ENCODE data around the gene DGCR2.

- TF ChIP-seq POLR2A (IDR thresholded peaks at IDR 0.05) = no peak
- TF ChIP-seq, protein P1, sequence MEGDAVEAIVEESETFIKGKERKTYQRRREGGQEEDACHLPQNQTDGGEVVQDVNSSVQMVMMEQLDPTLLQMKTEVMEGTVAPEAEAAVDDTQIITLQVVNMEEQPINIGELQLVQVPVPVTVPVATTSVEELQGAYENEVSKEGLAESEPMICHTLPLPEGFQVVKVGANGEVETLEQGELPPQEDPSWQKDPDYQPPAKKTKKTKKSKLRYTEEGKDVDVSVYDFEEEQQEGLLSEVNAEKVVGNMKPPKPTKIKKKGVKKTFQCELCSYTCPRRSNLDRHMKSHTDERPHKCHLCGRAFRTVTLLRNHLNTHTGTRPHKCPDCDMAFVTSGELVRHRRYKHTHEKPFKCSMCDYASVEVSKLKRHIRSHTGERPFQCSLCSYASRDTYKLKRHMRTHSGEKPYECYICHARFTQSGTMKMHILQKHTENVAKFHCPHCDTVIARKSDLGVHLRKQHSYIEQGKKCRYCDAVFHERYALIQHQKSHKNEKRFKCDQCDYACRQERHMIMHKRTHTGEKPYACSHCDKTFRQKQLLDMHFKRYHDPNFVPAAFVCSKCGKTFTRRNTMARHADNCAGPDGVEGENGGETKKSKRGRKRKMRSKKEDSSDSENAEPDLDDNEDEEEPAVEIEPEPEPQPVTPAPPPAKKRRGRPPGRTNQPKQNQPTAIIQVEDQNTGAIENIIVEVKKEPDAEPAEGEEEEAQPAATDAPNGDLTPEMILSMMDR (IDR thresholded peaks at IDR 0.05) = no peak
These were observed 119.6 kb downstream of the DGCR2 start for GRCh38 chr22:19002684-19003038.
